Nephron (organoid): ENCODE data around the gene CEPT1.
"Not testable (repeated sequence)": the region's sequence is repeated elsewhere in the genome, so short reads cannot be mapped to it uniquely, and the experiment has no call there.

Experiments
- H3K27ac Mint-ChIP-seq, 3 experiments: 2 replicates each; pipeline ENCODE4 v1.8.0; 2020; ENCODE audit warnings: mixed read lengths in 3 of 3, mild to moderate bottlenecking in 2 of 3, moderate library complexity in 1 of 3
- H3K27me3 Mint-ChIP-seq: 2 replicates; pipeline ENCODE4 v1.8.0; 2021; ENCODE audit warnings: low read depth, mild to moderate bottlenecking, moderate library complexity, mixed read lengths
- H3K36me3 Mint-ChIP-seq: 2 replicates; pipeline ENCODE4 v1.8.0; 2020; ENCODE audit warnings: low read depth, mixed read lengths
- H3K4me1 Mint-ChIP-seq: 2 replicates; pipeline ENCODE4 v1.8.0; 2020; ENCODE audit warnings: mixed read lengths
- H3K4me3 Mint-ChIP-seq, 3 experiments: 2 replicates each; pipeline ENCODE4 v1.8.0; 2020; ENCODE audit warnings: mild to moderate bottlenecking in 3 of 3, mixed read lengths in 3 of 3, moderate library complexity in 2 of 3
- H3K9me3 Mint-ChIP-seq: 2 replicates; pipeline ENCODE4 v1.8.0; 2020; ENCODE audit warnings: mixed read lengths
- CTCF ChIP-seq, 3 experiments: fragments of 200-600 bp; sonication (generic); IDR thresholded peaks; one replicate each; pipeline ENCODE4 v1.5.0; 2021; ENCODE audit warnings: antibody characterized with exemption in 3 of 3; ENCODE audit not compliant: unreplicated experiment in 3 of 3

The CEPT1 gene

GRCh38 chr1:111139956-111140679 lies at the start of gene CEPT1, which contains the start of gene DRAM2:
Gene CEPT1, plus strand, starts transcription at chr1:111140223. Its CDS starts 7,492 bp downstream, at chr1:111147715.
Gene DRAM2, minus strand, starts transcription at chr1:111140093. Its CDS starts 8,539 bp downstream, at chr1:111131554.
- TF ChIP-seq CTCF (IDR thresholded peaks at IDR 0.05; ENCODE audit: unreplicated experiment in 3 of 3) = no peak

GRCh38 chr1:111095421-111095820 lies 44.6 kb upstream of the CEPT1 start:
- H3K27ac Mint-ChIP-seq, H3K4me1 Mint-ChIP-seq, H3K27me3 Mint-ChIP-seq, H3K4me3 Mint-ChIP-seq, H3K36me3 Mint-ChIP-seq: not testable (repeated sequence)
- peaks cover 60% of the 10 kb centered on the region for H3K9me3 Mint-ChIP-seq

More at GRCh38 chr1:111139956-111140679, at the start of gene CEPT1, which contains the start of gene DRAM2:
- peaks cover 7% of the 10 kb centered on the region for H3K36me3 Mint-ChIP-seq
- H3K4me3 Mint-ChIP-seq = peak within 1 kb of the TSS; percentile 96 to 100 (median 98)
- no peaks in the 10 kb centered on the region for H3K9me3 Mint-ChIP-seq
- no peaks in the 10 kb centered on the region for H3K27me3 Mint-ChIP-seq
- H3K4me1 Mint-ChIP-seq = peaks cover 23% of the 10 kb centered on the region
- peak within 1 kb of the TSS; percentile 85 to 95 (median 92) for H3K27ac Mint-ChIP-seq

GRCh38 chr1:111097356-111098099 lies 42.5 kb upstream of the CEPT1 start:
- no peaks in the 10 kb centered on the region for H3K4me1 Mint-ChIP-seq
- TF ChIP-seq CTCF (IDR thresholded peaks at IDR 0.05; ENCODE audit: unreplicated experiment in 3 of 3) = no peak
- no peaks in the 10 kb centered on the region for H3K27me3 Mint-ChIP-seq

GRCh38 chr1:111099289-111099688 lies 40.7 kb upstream of the CEPT1 start:
- Mint-ChIP-seq H3K4me3 (no peak overlapping the region), H3K36me3 (peaks cover 13% of the 10 kb centered on the region), H3K4me1 (no peaks in the 10 kb centered on the region), H3K27ac (no peak overlapping the region), H3K9me3 (peaks cover 62% of the 10 kb centered on the region), H3K27me3 (no peaks in the 10 kb centered on the region)
- no peak for TF ChIP-seq CTCF (IDR thresholded peaks at IDR 0.05; ENCODE audit: unreplicated experiment in 3 of 3)

More at GRCh38 chr1:111097356-111098099, 42.5 kb upstream of the CEPT1 start:
- H3K9me3 Mint-ChIP-seq = peaks cover 69% of the 10 kb centered on the region
- peaks cover 2% of the 10 kb centered on the region for H3K36me3 Mint-ChIP-seq
- H3K4me3 Mint-ChIP-seq = no peak overlapping the region
- H3K27ac Mint-ChIP-seq = no peak overlapping the region

- no peak overlapping the region for H3K4me3 Mint-ChIP-seq
- H3K9me3 Mint-ChIP-seq = peaks cover 54% of the 10 kb centered on the region
- H3K27me3 Mint-ChIP-seq = no peaks in the 10 kb centered on the region
- no peak overlapping the region for H3K27ac Mint-ChIP-seq
- TF ChIP-seq CTCF (IDR thresholded peaks at IDR 0.05; ENCODE audit: unreplicated experiment in 3 of 3) = no peak
- no peaks in the 10 kb centered on the region for H3K4me1 Mint-ChIP-seq
- peaks cover 19% of the 10 kb centered on the region for H3K36me3 Mint-ChIP-seq
These were observed 38.0 kb upstream of the CEPT1 start for GRCh38 chr1:111101854-111102642.

GRCh38 chr1:111104981-111105380 lies 35.0 kb upstream of the CEPT1 start:
- Mint-ChIP-seq H3K4me1 (no peaks in the 10 kb centered on the region), H3K36me3 (peaks cover 25% of the 10 kb centered on the region), H3K27me3 (no peaks in the 10 kb centered on the region), H3K4me3 (no peak overlapping the region), H3K9me3 (peaks cover 42% of the 10 kb centered on the region), H3K27ac (no peak overlapping the region)
- no peak for TF ChIP-seq CTCF (IDR thresholded peaks at IDR 0.05; ENCODE audit: unreplicated experiment in 3 of 3)
